GM19035 (cell line): ENCODE measurements around the gene BORCS6.

Source experiments
- ATAC-seq: cut with Tn5 transposase; IDR thresholded peaks from one replicate; pipeline ENCODE4 v1.9.1; 2021; ENCODE audit not compliant: unreplicated experiment

The BORCS6 gene

DNA sequence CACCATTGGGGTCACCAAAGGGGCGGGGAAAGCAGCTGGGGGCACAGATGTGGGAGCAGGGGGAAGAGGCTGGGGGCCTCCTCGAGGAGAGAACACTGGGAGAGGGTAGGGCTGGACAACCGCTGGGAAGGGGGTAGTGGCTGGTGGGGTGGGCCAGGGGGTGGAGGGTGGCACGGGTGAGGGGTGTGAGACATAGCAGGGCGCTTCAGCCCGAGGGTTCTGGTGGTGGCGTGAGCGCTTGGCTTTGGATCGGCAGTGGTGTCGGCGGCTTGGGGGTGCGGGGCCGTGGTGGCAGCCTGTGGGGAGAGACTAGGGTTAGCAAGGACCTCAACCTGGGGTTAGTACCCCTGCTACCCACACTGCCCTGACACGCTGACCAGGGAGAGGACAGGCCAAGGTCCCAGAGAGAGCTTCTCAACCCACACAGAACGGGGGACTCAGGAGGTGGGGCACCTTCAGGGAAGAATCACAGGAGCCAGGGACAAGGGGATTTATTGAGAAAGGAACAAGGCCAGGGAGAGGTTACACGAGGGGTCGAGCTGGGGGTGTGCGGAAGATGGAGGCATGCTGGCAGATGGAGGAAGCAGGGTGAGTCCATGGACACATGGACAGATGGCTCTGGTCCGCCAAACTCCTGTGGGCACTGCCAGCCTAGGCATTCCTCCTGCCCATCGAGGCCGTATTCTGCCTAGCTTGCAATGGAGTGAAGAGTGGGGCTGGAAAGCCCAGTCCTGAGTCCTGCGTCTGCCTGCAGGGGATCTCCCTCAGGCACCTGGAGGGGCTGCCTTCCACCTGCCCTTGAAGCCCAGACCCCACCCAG lies 46.2 kb downstream of the BORCS6 start:
- ATAC-seq = no peak

- no peak for ATAC-seq
Observed at GRCh38 chr17:8142887-8143580, 46.9 kb downstream of the BORCS6 start.

DNA sequence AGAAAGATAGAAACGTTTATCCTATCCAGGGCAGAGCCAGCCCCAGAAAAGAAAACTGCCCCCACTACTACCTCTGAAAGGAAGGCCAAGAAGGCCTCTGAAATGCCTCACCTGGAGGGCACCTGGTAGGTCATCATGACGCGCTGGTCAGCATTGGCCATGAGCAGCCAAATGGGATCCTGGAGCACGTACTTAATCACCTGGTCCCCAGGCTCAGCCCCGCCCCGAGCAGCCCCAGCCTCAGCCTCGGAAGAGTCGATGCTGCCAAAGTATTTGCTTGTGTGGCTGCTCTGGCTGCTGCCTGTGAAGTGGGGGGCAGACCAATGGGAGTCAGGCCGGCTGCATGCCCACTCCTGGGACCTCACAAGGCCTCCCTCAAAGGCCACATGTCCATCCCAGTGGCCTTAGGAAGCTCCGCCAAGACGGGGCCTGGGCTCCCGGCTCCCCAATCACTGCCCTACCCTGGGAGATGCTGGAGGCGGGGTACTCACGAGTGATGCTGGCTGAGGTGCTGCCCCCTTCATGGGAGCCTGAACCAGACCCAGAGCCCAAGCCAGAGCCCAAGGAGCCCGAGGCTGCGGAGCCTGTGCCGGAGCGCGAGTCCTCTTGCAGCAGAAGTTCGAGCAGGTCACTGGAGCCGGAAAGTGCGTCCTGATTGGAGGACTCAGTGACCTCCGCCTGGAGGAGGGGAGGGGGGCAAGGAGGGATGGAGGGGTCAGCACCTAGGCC lies 47.7 kb downstream of the BORCS6 start:
- ATAC-seq = no peak

DNA sequence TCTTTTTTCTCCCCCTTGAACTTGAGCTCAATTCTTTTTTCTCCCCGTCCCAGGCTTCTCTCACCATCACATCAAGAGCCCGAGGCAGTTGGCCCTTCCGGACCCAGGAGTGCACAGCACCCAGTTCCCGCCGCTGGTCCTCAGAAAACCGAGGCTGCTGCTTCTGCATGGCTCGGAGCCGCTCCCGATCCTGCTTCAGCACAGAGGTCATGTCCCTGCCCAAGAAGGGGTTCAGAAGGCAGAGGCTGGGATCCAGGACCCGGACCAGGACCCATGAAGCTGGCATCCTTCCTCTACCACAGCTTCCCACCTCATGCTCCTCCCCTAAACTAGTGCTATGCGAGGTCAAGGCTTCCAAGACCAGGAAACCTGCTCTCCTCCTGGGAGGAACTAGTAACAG lies 48.2 kb downstream of the BORCS6 start:
- no peak for ATAC-seq

- ATAC-seq = no peak
Observed at GRCh38 chr17:8141045-8141444, 48.9 kb downstream of the BORCS6 start.

DNA sequence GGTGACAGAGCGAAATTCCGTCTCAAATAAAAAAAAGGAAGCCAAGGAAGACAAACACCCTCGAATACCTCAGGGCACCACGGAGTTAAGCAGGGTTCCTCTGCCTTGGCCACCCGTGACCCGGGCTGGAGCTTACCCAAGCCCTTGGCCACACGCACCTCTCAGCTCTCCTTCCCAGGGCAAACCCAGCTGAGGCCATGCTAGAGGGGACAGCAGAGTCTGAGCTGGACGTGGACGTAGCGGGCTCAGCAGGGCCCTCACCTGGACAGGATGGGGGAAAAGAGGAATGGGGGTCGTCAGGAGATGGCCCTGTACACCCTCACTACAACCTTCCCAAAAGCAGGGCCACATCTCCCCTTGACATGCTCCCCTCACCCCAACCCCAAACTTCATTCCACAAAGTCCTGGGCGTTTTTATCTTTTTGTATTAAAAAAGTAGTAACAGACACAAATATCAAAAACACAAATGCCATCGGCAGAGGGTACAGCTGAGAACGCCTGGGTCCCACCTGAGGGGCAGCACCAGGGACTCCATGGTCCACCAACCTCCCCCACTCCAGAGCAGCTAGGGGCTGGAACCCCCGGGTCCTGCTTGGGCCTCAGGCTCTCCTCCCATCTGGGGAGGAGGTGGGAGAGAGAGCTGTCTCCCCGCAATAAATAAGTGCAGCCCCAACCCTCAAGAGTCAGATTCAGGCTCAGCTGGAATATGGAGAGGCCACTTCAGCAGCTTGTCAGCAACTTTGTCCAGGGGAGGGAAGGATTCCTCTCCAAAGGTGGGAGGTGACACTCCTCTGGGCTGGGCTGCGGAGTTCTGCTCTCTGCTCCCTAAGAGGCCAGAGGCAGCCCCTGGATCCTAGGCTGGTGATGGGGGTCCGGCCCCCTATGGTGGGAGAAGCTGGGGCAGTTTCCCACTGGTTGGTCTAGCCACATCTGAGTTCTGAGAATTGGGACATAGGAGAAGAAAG lies 49.6 kb downstream of the BORCS6 start:
- ATAC-seq = no peak

DNA sequence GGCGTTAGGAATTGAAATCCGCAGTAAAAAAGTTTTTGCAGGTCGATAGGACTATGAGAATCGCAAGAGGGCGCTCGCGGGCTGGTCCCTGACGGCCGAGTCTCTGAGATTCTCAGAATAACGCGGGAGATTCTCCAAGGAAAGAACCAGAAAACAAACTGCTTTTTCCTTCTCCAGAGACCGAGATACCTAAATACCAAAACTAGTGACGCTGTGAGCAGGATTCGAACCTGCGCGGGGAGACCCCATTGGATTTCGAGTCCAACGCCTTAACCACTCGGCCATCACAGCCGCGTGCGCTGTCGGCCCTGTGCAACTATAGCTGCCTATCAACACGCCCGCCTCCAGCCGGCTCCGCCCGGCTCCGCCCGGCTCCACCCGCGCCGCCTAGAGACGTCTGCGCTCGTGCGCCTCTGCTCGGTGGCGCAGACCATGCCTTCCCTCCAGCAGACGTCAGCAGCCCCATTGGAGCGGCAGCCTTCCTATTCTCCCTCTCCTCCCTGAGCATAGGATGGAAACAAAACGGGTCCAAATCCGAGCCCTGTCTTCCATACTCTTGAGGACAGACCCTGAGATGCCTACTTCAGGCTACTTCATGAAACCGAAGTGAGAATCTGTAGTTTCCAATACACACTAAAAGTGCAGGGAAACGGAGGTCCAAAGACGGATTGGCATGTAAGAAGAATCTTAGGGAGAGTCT lies 51.2 kb downstream of the BORCS6 start:
- ATAC-seq = peak; percentile 88

- no peak for ATAC-seq
Observed at GRCh38 chr17:8138374-8138671, 51.7 kb downstream of the BORCS6 start.
